HEK293 (cell line): ENCODE results near the gene SLFN12L.

ENCODE experiments used
- CTCF ChIA-PET: fragments of 350-600 bp; formaldehyde crosslinking; extraction: SDS; loops from one replicate; lab custom pipeline; 2021; ENCODE audit warnings: antibody characterized with exemption; lab: Yijun Ruan, JAX
- POLR2A ChIA-PET: fragments of 300-600 bp; formaldehyde crosslinking; extraction: SDS; loops from one replicate; lab custom pipeline; 2020; ENCODE audit warnings: antibody characterized with exemption, inconsistent platforms; lab: Yijun Ruan, JAX
- H3K27ac ChIP-seq: fragments of 200-500 bp; sonication (Bioruptor generic); 2 replicates; pipeline ENCODE4 v1.5.1; 2014; ENCODE audit warnings: low read depth, low read length, control low read depth, inconsistent platforms; ENCODE audit errors: extremely low read depth
- H3K36me3 ChIP-seq, 2 experiments: fragments of 200-500 bp in 1 of 2; sonication (Bioruptor generic) in 1 of 2; 1 replicate in 1 of 2; 2 replicates in 1 of 2; pipeline ENCODE4 v1.5.1; 2014 to 2017; ENCODE audit warnings: inconsistent platforms in 2 of 2, low read length in 2 of 2; ENCODE audit not compliant: control insufficient read depth in 2 of 2, insufficient read depth in 1 of 2
- H3K4me1 ChIP-seq: fragments of 200-500 bp; sonication (Bioruptor generic); 2 replicates; pipeline ENCODE4 v1.5.1; 2014; ENCODE audit warnings: mild to moderate bottlenecking, low read length, inconsistent platforms; ENCODE audit not compliant: control insufficient read depth, insufficient read depth
- H3K4me3 ChIP-seq: 2 replicates; pipeline ENCODE4 v1.5.1; 2011; ENCODE audit warnings: low read depth, mild to moderate bottlenecking, control low read depth, low read length, moderate library complexity
- H3K9me3 ChIP-seq: fragments of 200-500 bp; sonication (Bioruptor generic); 2 replicates; pipeline ENCODE4 v1.5.1; 2014; ENCODE audit warnings: low read depth, low read length, inconsistent platforms; ENCODE audit not compliant: control insufficient read depth, insufficient read depth
- YY1 ChIP-seq: fragments of 450-650 bp; formaldehyde crosslinking; IDR thresholded peaks from 2 replicates; pipeline ENCODE4 v1.5.1; 2018; ENCODE audit warnings: missing biosample characterization, missing genetic modification characterization
- ZFP69B ChIP-seq: fragments of 450-650 bp; formaldehyde crosslinking; IDR thresholded peaks from 2 replicates; pipeline ENCODE4 v1.5.1; 2016; ENCODE audit warnings: missing biosample characterization, missing genetic modification characterization
- ZNF112 ChIP-seq: fragments of 450-650 bp; formaldehyde crosslinking; IDR thresholded peaks from 2 replicates; pipeline ENCODE4 v1.5.0; 2017; ENCODE audit warnings: missing biosample characterization, missing genetic modification characterization
- ZNF114 ChIP-seq: fragments of 450-650 bp; formaldehyde crosslinking; IDR thresholded peaks from 2 replicates; pipeline ENCODE4 v1.5.0; 2017; ENCODE audit warnings: missing biosample characterization, missing genetic modification characterization
- ZNF146 ChIP-seq: fragments of 450-650 bp; formaldehyde crosslinking; IDR thresholded peaks from 2 replicates; pipeline ENCODE4 v1.5.1; 2016; ENCODE audit warnings: missing biosample characterization, missing genetic modification characterization
- ZNF184 ChIP-seq: fragments of 450-650 bp; IDR thresholded peaks from 2 replicates; pipeline ENCODE4 v1.5.1; 2018; ENCODE audit warnings: missing biosample characterization, mild to moderate bottlenecking, missing genetic modification characterization
- ZNF221 ChIP-seq: fragments of 450-650 bp; formaldehyde crosslinking; IDR thresholded peaks from 2 replicates; pipeline ENCODE4 v1.5.1; 2017; ENCODE audit warnings: missing biosample characterization, missing genetic modification characterization, borderline replicate concordance
- ZNF239 ChIP-seq: fragments of 450-650 bp; formaldehyde crosslinking; IDR thresholded peaks from 2 replicates; pipeline ENCODE4 v1.5.1; 2016; ENCODE audit warnings: missing biosample characterization, missing genetic modification characterization
- ZNF654 ChIP-seq: fragments of 450-650 bp; formaldehyde crosslinking; IDR thresholded peaks from 2 replicates; pipeline ENCODE4 v1.5.1; 2016; ENCODE audit warnings: low read depth, missing biosample characterization, missing genetic modification characterization
- ZNF76 ChIP-seq: fragments of 450-650 bp; formaldehyde crosslinking; IDR thresholded peaks from 2 replicates; pipeline ENCODE4; 2016; ENCODE audit warnings: low read depth, missing biosample characterization, missing genetic modification characterization, borderline replicate concordance
- TF ChIP-seq, protein P1 (sequence below): fragments of 450-650 bp; formaldehyde crosslinking; IDR thresholded peaks from 2 replicates; pipeline ENCODE4 v1.5.1; 2016; ENCODE audit warnings: missing biosample characterization, missing genetic modification characterization
- TF ChIP-seq, protein P2 (sequence below): fragments of 450-650 bp; formaldehyde crosslinking; IDR thresholded peaks from 2 replicates; pipeline ENCODE4 v1.5.1; 2016; ENCODE audit warnings: missing biosample characterization, missing genetic modification characterization
- TF ChIP-seq, protein P3 (sequence below): fragments of 450-650 bp; formaldehyde crosslinking; IDR thresholded peaks from 2 replicates; pipeline ENCODE4 v1.5.1; 2017; ENCODE audit warnings: missing biosample characterization, missing genetic modification characterization
- TF ChIP-seq, protein P4 (sequence below): fragments of 450-650 bp; formaldehyde crosslinking; IDR thresholded peaks from 2 replicates; pipeline ENCODE4 v1.5.1; 2016; ENCODE audit warnings: missing biosample characterization, missing genetic modification characterization

Gene SLFN12L

DNA sequence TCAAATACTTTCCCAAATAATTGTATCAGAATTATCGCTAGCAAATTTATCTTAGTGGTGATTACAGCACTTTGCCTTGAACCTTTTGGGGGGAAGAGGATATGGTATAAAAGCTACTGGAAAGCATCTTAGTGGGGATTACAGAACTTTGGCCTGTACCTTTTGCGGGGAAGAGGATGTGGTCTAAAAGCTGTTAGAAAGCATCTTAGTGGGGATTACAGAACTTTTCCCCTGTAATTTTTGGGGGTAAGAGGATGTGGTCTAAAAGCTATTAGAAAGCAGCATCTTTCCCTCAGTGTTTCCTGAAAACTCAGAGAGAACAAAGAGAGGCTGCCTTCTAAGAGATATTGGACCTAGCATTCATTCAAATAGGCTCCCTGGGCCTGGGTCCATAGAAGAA, 109.2 kb downstream of the SLFN12L start:
- TF ChIP-seq, protein P1, sequence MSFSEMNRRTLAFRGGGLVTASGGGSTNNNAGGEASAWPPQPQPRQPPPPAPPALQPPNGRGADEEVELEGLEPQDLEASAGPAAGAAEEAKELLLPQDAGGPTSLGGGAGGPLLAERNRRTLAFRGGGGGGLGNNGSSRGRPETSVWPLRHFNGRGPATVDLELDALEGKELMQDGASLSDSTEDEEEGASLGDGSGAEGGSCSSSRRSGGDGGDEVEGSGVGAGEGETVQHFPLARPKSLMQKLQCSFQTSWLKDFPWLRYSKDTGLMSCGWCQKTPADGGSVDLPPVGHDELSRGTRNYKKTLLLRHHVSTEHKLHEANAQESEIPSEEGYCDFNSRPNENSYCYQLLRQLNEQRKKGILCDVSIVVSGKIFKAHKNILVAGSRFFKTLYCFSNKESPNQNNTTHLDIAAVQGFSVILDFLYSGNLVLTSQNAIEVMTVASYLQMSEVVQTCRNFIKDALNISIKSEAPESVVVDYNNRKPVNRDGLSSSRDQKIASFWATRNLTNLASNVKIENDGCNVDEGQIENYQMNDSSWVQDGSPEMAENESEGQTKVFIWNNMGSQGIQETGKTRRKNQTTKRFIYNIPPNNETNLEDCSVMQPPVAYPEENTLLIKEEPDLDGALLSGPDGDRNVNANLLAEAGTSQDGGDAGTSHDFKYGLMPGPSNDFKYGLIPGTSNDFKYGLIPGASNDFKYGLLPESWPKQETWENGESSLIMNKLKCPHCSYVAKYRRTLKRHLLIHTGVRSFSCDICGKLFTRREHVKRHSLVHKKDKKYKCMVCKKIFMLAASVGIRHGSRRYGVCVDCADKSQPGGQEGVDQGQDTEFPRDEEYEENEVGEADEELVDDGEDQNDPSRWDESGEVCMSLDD, result no peak
- TF ChIP-seq ZNF221, result no peak
- no peak for TF ChIP-seq YY1 (tag by site-specific recombination)
- no peak for TF ChIP-seq ZNF76 (tag by site-specific recombination)
- TF ChIP-seq, protein P2, sequence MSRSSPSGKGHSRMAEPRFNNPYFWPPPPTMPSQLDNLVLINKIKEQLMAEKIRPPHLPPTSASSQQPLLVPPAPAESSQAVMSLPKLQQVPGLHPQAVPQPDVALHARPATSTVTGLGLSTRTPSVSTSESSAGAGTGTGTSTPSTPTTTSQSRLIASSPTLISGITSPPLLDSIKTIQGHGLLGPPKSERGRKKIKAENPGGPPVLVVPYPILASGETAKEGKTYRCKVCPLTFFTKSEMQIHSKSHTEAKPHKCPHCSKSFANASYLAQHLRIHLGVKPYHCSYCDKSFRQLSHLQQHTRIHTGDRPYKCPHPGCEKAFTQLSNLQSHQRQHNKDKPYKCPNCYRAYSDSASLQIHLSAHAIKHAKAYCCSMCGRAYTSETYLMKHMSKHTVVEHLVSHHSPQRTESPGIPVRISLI, result no peak
- no peak for TF ChIP-seq ZNF112 (tag by site-specific recombination)
- TF ChIP-seq ZNF654 (tag by site-specific recombination), result no peak
- TF ChIP-seq, protein P3, sequence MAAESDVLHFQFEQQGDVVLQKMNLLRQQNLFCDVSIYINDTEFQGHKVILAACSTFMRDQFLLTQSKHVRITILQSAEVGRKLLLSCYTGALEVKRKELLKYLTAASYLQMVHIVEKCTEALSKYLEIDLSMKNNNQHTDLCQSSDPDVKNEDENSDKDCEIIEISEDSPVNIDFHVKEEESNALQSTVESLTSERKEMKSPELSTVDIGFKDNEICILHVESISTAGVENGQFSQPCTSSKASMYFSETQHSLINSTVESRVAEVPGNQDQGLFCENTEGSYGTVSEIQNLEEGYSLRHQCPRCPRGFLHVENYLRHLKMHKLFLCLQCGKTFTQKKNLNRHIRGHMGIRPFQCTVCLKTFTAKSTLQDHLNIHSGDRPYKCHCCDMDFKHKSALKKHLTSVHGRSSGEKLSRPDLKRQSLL (tag by site-specific recombination), result no peak
- no peak for TF ChIP-seq ZNF184 (tag by site-specific recombination)
- no peak for TF ChIP-seq ZFP69B (tag by site-specific recombination)
- TF ChIP-seq ZNF114 (tag by site-specific recombination), result no peak
- TF ChIP-seq, protein P4, sequence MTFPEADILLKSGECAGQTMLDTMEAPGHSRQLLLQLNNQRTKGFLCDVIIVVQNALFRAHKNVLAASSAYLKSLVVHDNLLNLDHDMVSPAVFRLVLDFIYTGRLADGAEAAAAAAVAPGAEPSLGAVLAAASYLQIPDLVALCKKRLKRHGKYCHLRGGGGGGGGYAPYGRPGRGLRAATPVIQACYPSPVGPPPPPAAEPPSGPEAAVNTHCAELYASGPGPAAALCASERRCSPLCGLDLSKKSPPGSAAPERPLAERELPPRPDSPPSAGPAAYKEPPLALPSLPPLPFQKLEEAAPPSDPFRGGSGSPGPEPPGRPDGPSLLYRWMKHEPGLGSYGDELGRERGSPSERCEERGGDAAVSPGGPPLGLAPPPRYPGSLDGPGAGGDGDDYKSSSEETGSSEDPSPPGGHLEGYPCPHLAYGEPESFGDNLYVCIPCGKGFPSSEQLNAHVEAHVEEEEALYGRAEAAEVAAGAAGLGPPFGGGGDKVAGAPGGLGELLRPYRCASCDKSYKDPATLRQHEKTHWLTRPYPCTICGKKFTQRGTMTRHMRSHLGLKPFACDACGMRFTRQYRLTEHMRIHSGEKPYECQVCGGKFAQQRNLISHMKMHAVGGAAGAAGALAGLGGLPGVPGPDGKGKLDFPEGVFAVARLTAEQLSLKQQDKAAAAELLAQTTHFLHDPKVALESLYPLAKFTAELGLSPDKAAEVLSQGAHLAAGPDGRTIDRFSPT (tag by site-specific recombination), result no peak
- no peak for TF ChIP-seq ZNF146 (tag by site-specific recombination)
- no peak overlapping the region for H3K27ac ChIP-seq
- no peaks in the 10 kb centered on the region; the same call in 1 of the 2 replicates for H3K9me3 ChIP-seq
- H3K36me3 ChIP-seq, result no peaks in the 10 kb centered on the region
- POLR2A ChIA-PET, result no interaction called here
- H3K4me3 ChIP-seq, result no peak overlapping the region
- CTCF ChIA-PET, result interaction anchor here (1.4 to 1.8 kb wide), 2 partner anchors 106 to 111 kb away, joined by 3 to 5 read pairs; no protein-coding TSS in a partner anchor
- peaks cover 8% of the 10 kb centered on the region for H3K4me1 ChIP-seq

DNA sequence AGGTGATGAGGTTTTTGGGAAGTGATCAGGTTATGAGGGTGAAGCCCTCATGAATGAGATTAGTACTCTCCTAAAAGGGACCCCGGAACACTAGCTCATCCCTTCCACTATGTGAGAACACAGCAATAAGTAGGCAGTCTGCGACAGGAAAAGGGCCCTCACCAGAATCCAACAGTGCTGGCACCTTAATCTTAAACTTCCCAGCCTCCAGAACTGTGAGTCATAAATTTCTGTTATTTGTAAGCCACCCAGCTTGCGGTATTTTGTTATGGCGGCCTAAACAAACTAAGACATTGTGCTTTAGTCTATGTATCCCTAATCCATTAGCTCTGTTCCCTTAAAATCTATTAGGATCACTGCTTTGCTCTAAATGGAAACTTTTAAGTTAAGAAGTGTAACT, 113.7 kb downstream of the SLFN12L start:
- H3K9me3 ChIP-seq, result no peaks in the 10 kb centered on the region; the same call in 1 of the 2 replicates
- no peak overlapping the region for H3K27ac ChIP-seq
- no peak for TF ChIP-seq ZNF239 (tag by site-specific recombination)
- TF ChIP-seq ZNF76 (tag by site-specific recombination), result no peak
- CTCF ChIA-PET, result no interaction called here
- no peaks in the 10 kb centered on the region for H3K4me1 ChIP-seq
- H3K36me3 ChIP-seq, result no peaks in the 10 kb centered on the region; a peak in 1 of 3 replicates
- POLR2A ChIA-PET, result interaction anchor here (1.1 kb wide), 1 partner anchor 10 kb away, joined by 3 read pairs; no protein-coding TSS in a partner anchor
- no peak overlapping the region for H3K4me3 ChIP-seq
